ENCODE measurements around the gene DNAJC13.

- TF ChIP-seq, protein P1, sequence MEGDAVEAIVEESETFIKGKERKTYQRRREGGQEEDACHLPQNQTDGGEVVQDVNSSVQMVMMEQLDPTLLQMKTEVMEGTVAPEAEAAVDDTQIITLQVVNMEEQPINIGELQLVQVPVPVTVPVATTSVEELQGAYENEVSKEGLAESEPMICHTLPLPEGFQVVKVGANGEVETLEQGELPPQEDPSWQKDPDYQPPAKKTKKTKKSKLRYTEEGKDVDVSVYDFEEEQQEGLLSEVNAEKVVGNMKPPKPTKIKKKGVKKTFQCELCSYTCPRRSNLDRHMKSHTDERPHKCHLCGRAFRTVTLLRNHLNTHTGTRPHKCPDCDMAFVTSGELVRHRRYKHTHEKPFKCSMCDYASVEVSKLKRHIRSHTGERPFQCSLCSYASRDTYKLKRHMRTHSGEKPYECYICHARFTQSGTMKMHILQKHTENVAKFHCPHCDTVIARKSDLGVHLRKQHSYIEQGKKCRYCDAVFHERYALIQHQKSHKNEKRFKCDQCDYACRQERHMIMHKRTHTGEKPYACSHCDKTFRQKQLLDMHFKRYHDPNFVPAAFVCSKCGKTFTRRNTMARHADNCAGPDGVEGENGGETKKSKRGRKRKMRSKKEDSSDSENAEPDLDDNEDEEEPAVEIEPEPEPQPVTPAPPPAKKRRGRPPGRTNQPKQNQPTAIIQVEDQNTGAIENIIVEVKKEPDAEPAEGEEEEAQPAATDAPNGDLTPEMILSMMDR (IDR thresholded peaks at IDR 0.05): no peak
- TF ChIP-seq POLR2A (IDR thresholded peaks at IDR 0.05) (no peak), EP300 (IDR thresholded peaks at IDR 0.05; ENCODE audit: low read depth) (no peak), POLR2AphosphoS5 (IDR thresholded peaks at IDR 0.05) (no peak)
Measured at GRCh38 chr3:132555306-132556035, 138.2 kb downstream of the DNAJC13 start.

Measured in transverse colon (tissue), 4 donors.